CD4-positive, alpha-beta T cell (primary cell): Measurements from ENCODE around the gene LRP1B. TPM values are rescaled to one million over a fixed set of nuclear protein-coding genes. Genes with fewer than 3 reads are reported as not detected.

Experiments
- ATAC-seq: fragments of 200-7000 bp; cut with Tn5 transposase; one replicate; pipeline ENCODE4 v1.10.0; 2022; ENCODE audit warnings: mild to moderate bottlenecking; ENCODE audit not compliant: poor library complexity
- CTCF ChIA-PET: fragments of 350-600 bp; sonication (Branson Sonifier 250); formaldehyde crosslinking; loops from one replicate; lab custom pipeline; 2021; ENCODE audit warnings: antibody characterized with exemption, inconsistent platforms; lab: Charles Lee
- POLR2A ChIA-PET: fragments of 350-600 bp; sonication (Branson Sonifier 250); formaldehyde crosslinking; loops from one replicate; lab custom pipeline; 2021; ENCODE audit warnings: antibody characterized with exemption, inconsistent platforms; lab: Charles Lee
- DNase-seq, 14 experiments: peaks; one replicate each; pipeline ENCODE4 v3.0.0-alpha.2; 2013 to 2020; ENCODE audit warnings: mixed read lengths in 2 of 14
- H3K27ac ChIP-seq, 2 donors: one replicate each; pipeline versions ENCODE4 v1.5.1 to v1.7.0; 2013; ENCODE audit warnings: low read length in 2 of 2, low read depth in 1 of 2, mild to moderate bottlenecking in 1 of 2
- H3K27me3 ChIP-seq, 2 experiments: 1 replicate in 1 of 2; 2 replicates in 1 of 2; pipeline versions ENCODE4 v1.6.1 to v1.7.0; 2013; ENCODE audit warnings: low read length in 2 of 2, control low read depth in 1 of 2, mild to moderate bottlenecking in 1 of 2, moderate library complexity in 1 of 2; ENCODE audit not compliant: insufficient read depth in 2 of 2, control insufficient read depth in 1 of 2
- H3K36me3 ChIP-seq: one replicate; pipeline ENCODE4 v1.6.1; 2013; ENCODE audit warnings: low read length, control low read depth; ENCODE audit not compliant: insufficient read depth
- H3K4me1 ChIP-seq: one replicate; pipeline ENCODE4 v1.6.1; 2013; ENCODE audit warnings: low read length, control low read depth; ENCODE audit not compliant: insufficient read depth
- H3K4me3 ChIP-seq: one replicate; pipeline ENCODE4 v1.5.1; 2013; ENCODE audit warnings: mild to moderate bottlenecking, low read length, moderate library complexity
- H3K9me3 ChIP-seq, 2 experiments: 1 replicate in 1 of 2; 2 replicates in 1 of 2; pipeline versions ENCODE4 v1.6.1 to v1.7.0; 2013; ENCODE audit warnings: low read length in 2 of 2, mild to moderate bottlenecking in 2 of 2, control low read depth in 1 of 2, moderate library complexity in 1 of 2; ENCODE audit not compliant: control insufficient read depth in 1 of 2, insufficient read depth in 1 of 2
- H3K27ac Mint-ChIP-seq: one replicate; pipeline ENCODE4 v1.8.0; 2020; ENCODE audit warnings: mixed read lengths
- H3K27me3 Mint-ChIP-seq: one replicate; pipeline ENCODE4 v1.8.0; 2021; ENCODE audit warnings: mixed read lengths
- H3K36me3 Mint-ChIP-seq: one replicate; pipeline ENCODE4 v1.8.0; 2021; ENCODE audit warnings: low read depth, mixed read lengths
- H3K4me1 Mint-ChIP-seq: one replicate; pipeline ENCODE4 v1.8.0; 2021; ENCODE audit warnings: low read depth, mixed read lengths
- H3K4me3 Mint-ChIP-seq: one replicate; pipeline ENCODE4 v1.8.0; 2020; ENCODE audit warnings: mild to moderate bottlenecking, mixed read lengths
- H3K9me3 Mint-ChIP-seq: one replicate; pipeline ENCODE4 v1.8.0; 2020; ENCODE audit warnings: mixed read lengths
- CTCF ChIP-seq: fragments of 200-600 bp; IDR thresholded peaks from one replicate; pipeline ENCODE4 v1.8.0; 2022; ENCODE audit warnings: antibody characterized with exemption, mild to moderate bottlenecking
- intact Hi-C, 2 experiments: fragments of 100-400 bp; cut with DNase I in 1 of 2; cut with micrococcal nuclease in 1 of 2; formaldehyde crosslinking; loops; one replicate each; pipeline versions ENCODE4 v1.15.1 to v1.9.0; 2023 to 2025; cut with DNase I, micrococcal nuclease
- total RNA-seq, 174 experiments: library from RNA in 2 of 174; stranded (reverse) in 2 of 174; gene quantifications; one replicate each; pipeline ENCODE4 v1.2.3 and lab custom pipeline; 2021 to 2026

Gene LRP1B
- total RNA-seq, 2 experiments from 2014 or later = not detected

- H3K4me3 Mint-ChIP-seq = no peak overlapping the region
- H3K36me3 Mint-ChIP-seq = no peaks in the 10 kb centered on the region
- H3K27ac Mint-ChIP-seq = no peak overlapping the region
- no peak for DNase-seq
- peaks cover 0 to 7% of the 10 kb centered on the region in 2 experiments for H3K9me3 ChIP-seq
- no peak overlapping the region for H3K27ac ChIP-seq
- no peaks in the 10 kb centered on the region for H3K27me3 ChIP-seq
- no peak overlapping the region for H3K4me3 ChIP-seq
- H3K27me3 Mint-ChIP-seq = no peaks in the 10 kb centered on the region
- H3K4me1 ChIP-seq = no peaks in the 10 kb centered on the region
- no peak for ATAC-seq
- no peaks in the 10 kb centered on the region for H3K9me3 Mint-ChIP-seq
- no peaks in the 10 kb centered on the region for H3K4me1 Mint-ChIP-seq
- no peaks in the 10 kb centered on the region for H3K36me3 ChIP-seq
- intact Hi-C loops = no loop called here
- POLR2A ChIA-PET = no interaction called here
- CTCF ChIA-PET = no interaction called here
- TF ChIP-seq CTCF = no peak
Observed at GRCh38 chr2:140711867-140712266, 1418.9 kb downstream of the LRP1B start.

- no peaks in the 10 kb centered on the region for H3K9me3 ChIP-seq
- ChIA-PET CTCF (no interaction called here), POLR2A (no interaction called here)
- H3K27me3 ChIP-seq = no peaks in the 10 kb centered on the region
- TF ChIP-seq CTCF = no peak
- Mint-ChIP-seq H3K36me3 (no peaks in the 10 kb centered on the region), H3K4me3 (no peak overlapping the region), H3K9me3 (no peaks in the 10 kb centered on the region), H3K27ac (no peak overlapping the region), H3K4me1 (no peaks in the 10 kb centered on the region), H3K27me3 (no peaks in the 10 kb centered on the region)
- no peak overlapping the region for H3K27ac ChIP-seq
- H3K4me1 ChIP-seq = no peaks in the 10 kb centered on the region
- no peak overlapping the region for H3K4me3 ChIP-seq
- no peaks in the 10 kb centered on the region for H3K36me3 ChIP-seq
- no peak for DNase-seq
- ATAC-seq = no peak
- intact Hi-C loops = no loop called here
Observed at GRCh38 chr2:140701726-140702125, 1429.1 kb downstream of the LRP1B start.

GRCh38 chr2:140698636-140699035 lies 1432.2 kb downstream of the LRP1B start:
- TF ChIP-seq CTCF = no peak
- Mint-ChIP-seq H3K9me3 (peaks cover 5% of the 10 kb centered on the region), H3K27ac (no peak overlapping the region), H3K27me3 (no peaks in the 10 kb centered on the region), H3K4me3 (no peak overlapping the region), H3K36me3 (no peaks in the 10 kb centered on the region), H3K4me1 (no peaks in the 10 kb centered on the region)
- Histone ChIP-seq H3K4me3 (no peak overlapping the region), H3K27ac (no peak overlapping the region), H3K36me3 (no peaks in the 10 kb centered on the region), H3K4me1 (no peaks in the 10 kb centered on the region), H3K27me3 (no peaks in the 10 kb centered on the region), H3K9me3 (peaks cover 0 to 2% of the 10 kb centered on the region in 2 experiments)
- no peak for DNase-seq
- ChIA-PET CTCF (no interaction called here), POLR2A (no interaction called here)
- no peak for ATAC-seq
- intact Hi-C loops = no loop called here
